Panc1 (cell line): ENCODE measurements around the gene ZNF226. TPM values are rescaled to one million over a fixed set of nuclear protein-coding genes. Genes with fewer than 3 reads are reported as not detected.
"Not testable (repeated sequence)": the region's sequence is repeated elsewhere in the genome, so short reads cannot be mapped to it uniquely, and the experiment has no call there.

Experiments used
- ATAC-seq: fragments of 200-7000 bp; cut with Tn5 transposase; 2 replicates; pipeline ENCODE4 v1.9.1; 2020; ENCODE audit warnings: mild to moderate bottlenecking, moderate library complexity
- BruUV-seq: library from RNA; stranded (reverse); fragments of 400-500 nt; replicated peaks from 2 replicates; lab custom pipeline; 2021; lab: Mats Ljungman, UMichigan
- CTCF ChIA-PET: fragments of 300-600 bp; sonication (Branson Sonifier 250); formaldehyde crosslinking; loops from one replicate; lab custom pipeline; 2022; ENCODE audit warnings: antibody characterized with exemption; lab: Charles Lee
- POLR2A ChIA-PET: fragments of 300-600 bp; sonication (Branson Sonifier 250); formaldehyde crosslinking; loops from one replicate; lab custom pipeline; 2022; ENCODE audit warnings: antibody characterized with exemption; lab: Charles Lee
- DNase-seq: peaks from one replicate; pipeline ENCODE4 v3.0.0-alpha.2; 2010; ENCODE audit warnings: low read depth, low spot score
- H3K27ac ChIP-seq: 2 replicates; pipeline ENCODE4 v1.5.1; 2011; ENCODE audit warnings: mild to moderate bottlenecking, low read length, inconsistent platforms
- H3K27me3 ChIP-seq: fragments of 200-500 bp; sonication (Bioruptor generic); 2 replicates; pipeline ENCODE4 v1.6.0; 2014; ENCODE audit warnings: low read length, inconsistent platforms; ENCODE audit not compliant: control insufficient read depth, insufficient read depth
- H3K36me3 ChIP-seq: fragments of 200-500 bp; sonication (Bioruptor generic); 2 replicates; pipeline ENCODE4 v1.5.1; 2014; ENCODE audit warnings: inconsistent platforms, mild to moderate bottlenecking, low read length, moderate library complexity; ENCODE audit not compliant: control insufficient read depth, insufficient read depth
- H3K4me1 ChIP-seq: 2 replicates; pipeline ENCODE4 v1.5.1; 2011; ENCODE audit warnings: inconsistent platforms, mild to moderate bottlenecking, low read length, moderate library complexity; ENCODE audit not compliant: control insufficient read depth, insufficient read depth
- H3K4me3 ChIP-seq, 2 experiments: 2 replicates each; pipeline ENCODE4 v1.5.1; 2011 to 2012; ENCODE audit warnings: low read depth in 2 of 2, low read length in 2 of 2, mild to moderate bottlenecking in 2 of 2, inconsistent platforms in 1 of 2, moderate library complexity in 1 of 2
- H3K9me3 ChIP-seq: fragments of 200-500 bp; sonication (Bioruptor generic); 2 replicates; pipeline ENCODE4 v1.5.1; 2014; ENCODE audit warnings: low read depth, mild to moderate bottlenecking, inconsistent platforms, low read length, moderate library complexity; ENCODE audit not compliant: control insufficient read depth, insufficient read depth
- CTCF ChIP-seq: fragments of 450-650 bp; IDR thresholded peaks from 2 replicates; pipeline ENCODE4 v1.5.1; 2017; ENCODE audit warnings: mild to moderate bottlenecking
- POLR2AphosphoS5 ChIP-seq: IDR thresholded peaks from 2 replicates; pipeline ENCODE4 v1.6.1; 2012; ENCODE audit warnings: mild to moderate bottlenecking, low read depth, low read length, moderate library complexity
- SIN3A ChIP-seq: IDR thresholded peaks from 2 replicates; pipeline ENCODE4 v1.6.1; 2012; ENCODE audit warnings: low read depth, mild to moderate bottlenecking, low read length, moderate library complexity, borderline replicate concordance; ENCODE audit not compliant: insufficient read depth
- TCF7L2 ChIP-seq: IDR thresholded peaks from 2 replicates; pipeline ENCODE4 v1.6.1; 2011; ENCODE audit warnings: mild to moderate bottlenecking, low read depth, low read length, inconsistent platforms
- in situ Hi-C: cut with HindIII; loops from 2 replicates; pipeline ENCODE4 v1.10.0; 2016; ENCODE audit warnings: low sequenced_read_pairs, low pct_unique_long_range_greater_than_20kb
- intact Hi-C: fragments of 100-400 bp; cut with micrococcal nuclease; formaldehyde crosslinking; loops from one replicate; pipeline ENCODE4 v1.10.0; 2022; ENCODE audit not compliant: unreplicated experiment
- total RNA-seq: library from RNA; stranded (reverse); gene quantifications from one replicate; pipeline ENCODE4 v1.2.1, GENCODE V29; 2021; ENCODE audit not compliant: unreplicated experiment
- TF ChIP-seq, protein P1 (sequence below), 2 experiments: IDR thresholded peaks; 2 replicates each; pipeline ENCODE4 v1.6.1; 2011 to 2012; ENCODE audit warnings: low read depth in 2 of 2, control low read depth in 1 of 2, low read length in 1 of 2, mild to moderate bottlenecking in 1 of 2, moderate library complexity in 1 of 2; ENCODE audit not compliant: insufficient read depth in 1 of 2

ZNF226 gene
- total RNA-seq, 1 experiment from 2014 or later, result 21.7 TPM

GRCh38 chr19:44202974-44203373 lies 38.1 kb downstream of the ZNF226 start:
- DNase-seq (no peak), ATAC-seq (no peak)
- POLR2A ChIA-PET, result no interaction called here
- Histone ChIP-seq H3K9me3 (no peaks in the 10 kb centered on the region), H3K27ac (no peak overlapping the region), H3K4me3 (no peak overlapping the region), H3K4me1 (no peaks in the 10 kb centered on the region), H3K27me3 (no peaks in the 10 kb centered on the region), H3K36me3 (no peaks in the 10 kb centered on the region)
- intact Hi-C loops (no loop called here), in situ Hi-C loops (no loop called here)
- TF ChIP-seq CTCF, result no peak
- TF ChIP-seq, protein P1, sequence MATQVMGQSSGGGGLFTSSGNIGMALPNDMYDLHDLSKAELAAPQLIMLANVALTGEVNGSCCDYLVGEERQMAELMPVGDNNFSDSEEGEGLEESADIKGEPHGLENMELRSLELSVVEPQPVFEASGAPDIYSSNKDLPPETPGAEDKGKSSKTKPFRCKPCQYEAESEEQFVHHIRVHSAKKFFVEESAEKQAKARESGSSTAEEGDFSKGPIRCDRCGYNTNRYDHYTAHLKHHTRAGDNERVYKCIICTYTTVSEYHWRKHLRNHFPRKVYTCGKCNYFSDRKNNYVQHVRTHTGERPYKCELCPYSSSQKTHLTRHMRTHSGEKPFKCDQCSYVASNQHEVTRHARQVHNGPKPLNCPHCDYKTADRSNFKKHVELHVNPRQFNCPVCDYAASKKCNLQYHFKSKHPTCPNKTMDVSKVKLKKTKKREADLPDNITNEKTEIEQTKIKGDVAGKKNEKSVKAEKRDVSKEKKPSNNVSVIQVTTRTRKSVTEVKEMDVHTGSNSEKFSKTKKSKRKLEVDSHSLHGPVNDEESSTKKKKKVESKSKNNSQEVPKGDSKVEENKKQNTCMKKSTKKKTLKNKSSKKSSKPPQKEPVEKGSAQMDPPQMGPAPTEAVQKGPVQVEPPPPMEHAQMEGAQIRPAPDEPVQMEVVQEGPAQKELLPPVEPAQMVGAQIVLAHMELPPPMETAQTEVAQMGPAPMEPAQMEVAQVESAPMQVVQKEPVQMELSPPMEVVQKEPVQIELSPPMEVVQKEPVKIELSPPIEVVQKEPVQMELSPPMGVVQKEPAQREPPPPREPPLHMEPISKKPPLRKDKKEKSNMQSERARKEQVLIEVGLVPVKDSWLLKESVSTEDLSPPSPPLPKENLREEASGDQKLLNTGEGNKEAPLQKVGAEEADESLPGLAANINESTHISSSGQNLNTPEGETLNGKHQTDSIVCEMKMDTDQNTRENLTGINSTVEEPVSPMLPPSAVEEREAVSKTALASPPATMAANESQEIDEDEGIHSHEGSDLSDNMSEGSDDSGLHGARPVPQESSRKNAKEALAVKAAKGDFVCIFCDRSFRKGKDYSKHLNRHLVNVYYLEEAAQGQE (IDR thresholded peaks at IDR 0.05; ENCODE audit: insufficient read depth in 1 of 2, low read depth in 2 of 2, low read length in 1 of 2), result no peak
- no peak for TF ChIP-seq TCF7L2
- no peak for TF ChIP-seq SIN3A
- TF ChIP-seq POLR2AphosphoS5, result no peak
- no TSS peak for BruUV-seq
- CTCF ChIA-PET, result no interaction called here

DNA sequence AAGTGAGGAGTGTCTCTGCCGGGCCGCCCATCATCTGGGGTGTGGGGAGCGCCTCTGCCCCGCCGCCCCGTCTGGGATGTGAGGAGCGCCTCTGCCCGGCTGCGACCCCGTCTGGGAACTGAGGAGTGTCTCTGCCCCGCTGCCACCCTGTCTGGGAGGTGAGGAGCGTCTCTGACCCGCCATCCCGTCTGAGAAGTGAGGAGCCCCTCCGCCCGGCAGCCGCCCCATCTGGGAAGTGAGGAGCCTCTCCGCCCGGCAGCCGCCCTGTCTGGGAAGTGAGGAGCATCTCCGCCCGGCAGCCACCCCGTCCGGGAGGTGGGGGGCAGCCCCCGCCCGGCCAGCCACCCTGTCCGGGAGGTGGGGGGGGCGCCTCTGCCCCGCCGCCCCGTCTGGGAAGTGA lies 39.0 kb downstream of the ZNF226 start:
- in situ Hi-C loops, H3K9me3 ChIP-seq, H3K36me3 ChIP-seq, intact Hi-C loops, H3K27ac ChIP-seq, BruUV-seq, H3K4me1 ChIP-seq, CTCF ChIA-PET, H3K4me3 ChIP-seq, DNase-seq, H3K27me3 ChIP-seq, ATAC-seq, POLR2A ChIA-PET: not testable (repeated sequence)

- in situ Hi-C loops (no loop called here), intact Hi-C loops (no loop called here)
- POLR2A ChIA-PET, result no interaction called here
Measured at GRCh38 chr19:44204772-44205171, 39.9 kb downstream of the ZNF226 start.

More at GRCh38 chr19:44204772-44205171, 39.9 kb downstream of the ZNF226 start:
- Histone ChIP-seq H3K36me3 (no peaks in the 10 kb centered on the region), H3K27me3 (no peaks in the 10 kb centered on the region), H3K27ac (no peak overlapping the region), H3K4me3 (no peak overlapping the region), H3K9me3 (no peaks in the 10 kb centered on the region), H3K4me1 (no peaks in the 10 kb centered on the region)
- DNase-seq (no peak), ATAC-seq (no peak)
- no TSS peak for BruUV-seq
- CTCF ChIA-PET, result no interaction called here
- no peak for TF ChIP-seq TCF7L2
- no peak for TF ChIP-seq POLR2AphosphoS5
- TF ChIP-seq SIN3A, result no peak
- TF ChIP-seq, protein P1 (IDR thresholded peaks at IDR 0.05; ENCODE audit: insufficient read depth in 1 of 2, low read depth in 2 of 2, low read length in 1 of 2), result no peak
- no peak for TF ChIP-seq CTCF
